NCI-H2196 treated with DMSO at 0.1 percent for 48 hours (cell line): ENCODE measurements around the gene C11orf68.

Experiments used
- DNase-seq: peaks from one replicate; lab custom pipeline; 2025; ENCODE audit not compliant: unreplicated experiment; lab: John Stamatoyannopoulos, UW

The C11orf68 gene

DNA sequence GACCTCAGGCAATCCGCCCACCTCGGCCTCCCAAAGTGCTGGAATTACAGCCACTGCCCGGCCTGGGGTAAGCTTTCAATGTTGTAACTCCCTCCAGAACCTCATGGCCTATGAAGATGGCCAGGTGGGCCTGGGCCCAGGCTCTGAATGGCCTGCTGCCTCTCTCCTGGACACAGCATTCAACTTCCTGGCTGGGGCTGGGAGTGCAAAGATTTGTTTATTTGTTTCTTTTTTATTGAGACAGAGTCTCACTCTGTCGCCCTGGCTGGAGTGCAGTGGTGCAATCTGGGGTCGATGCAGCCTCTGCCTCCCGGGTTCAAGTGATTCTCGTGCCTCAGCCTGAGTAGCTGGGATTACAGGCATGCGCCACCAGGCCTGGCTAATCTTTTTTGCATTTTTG lies 25.9 kb upstream of the C11orf68 start:
- no peak for DNase-seq

- no peak for DNase-seq
These were observed 25.3 kb upstream of the C11orf68 start for GRCh38 chr11:65944191-65944590.

- no peak for DNase-seq
These were observed 23.7 kb upstream of the C11orf68 start for GRCh38 chr11:65942531-65942930.

DNA sequence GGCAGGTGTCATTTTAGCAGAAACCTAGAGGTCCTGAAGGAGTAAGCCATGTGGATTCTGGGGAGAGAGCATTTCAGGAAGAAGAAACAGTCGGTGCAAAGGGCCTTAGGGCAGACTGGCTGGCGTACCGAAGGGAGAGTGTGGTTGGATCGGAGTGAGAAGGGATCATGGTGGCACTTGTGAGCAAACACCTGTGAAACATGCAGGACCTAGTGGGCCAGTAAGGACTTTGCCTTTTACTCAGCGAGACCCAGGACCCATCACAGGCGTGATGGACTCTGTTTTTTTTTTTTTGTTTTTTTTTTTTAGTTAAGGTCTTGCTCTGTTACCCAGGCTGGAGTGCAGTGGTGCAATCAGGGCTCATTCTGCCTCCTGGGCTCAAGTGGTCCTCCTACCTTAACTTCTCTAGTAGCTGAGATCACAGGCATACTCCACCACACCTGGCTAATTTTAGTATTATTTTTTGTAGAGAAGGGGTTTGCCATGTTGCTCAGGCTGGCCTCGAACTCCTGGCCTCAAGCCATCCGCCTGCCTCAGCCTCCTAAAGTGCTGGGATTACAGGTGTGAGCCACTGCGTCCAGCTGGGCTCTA lies 23.0 kb upstream of the C11orf68 start:
- no peak for DNase-seq

GRCh38 chr11:65937766-65938165 lies 18.9 kb upstream of the C11orf68 start:
- DNase-seq, result no peak

- no peak for DNase-seq
These were observed 15.2 kb upstream of the C11orf68 start for GRCh38 chr11:65934014-65934413.

DNA sequence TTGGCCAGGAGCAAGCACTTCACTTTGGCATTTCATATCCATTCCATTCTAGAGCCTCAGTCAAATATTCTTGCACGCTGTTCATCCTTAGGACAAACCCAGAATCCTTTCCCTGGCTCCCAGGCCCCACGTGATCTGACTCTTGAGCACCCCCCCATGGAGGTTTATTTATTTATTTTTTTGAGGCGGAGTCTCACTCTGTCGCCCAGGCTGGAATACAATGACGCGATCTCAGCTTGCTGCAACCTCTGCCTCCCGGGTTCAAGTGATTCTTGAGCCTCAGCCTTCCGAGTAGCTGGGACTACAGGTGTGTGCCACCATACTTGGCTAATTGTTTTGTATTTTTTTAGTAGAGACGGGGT lies 13.7 kb upstream of the C11orf68 start:
- DNase-seq, result no peak

- no peak for DNase-seq
These were observed 13.1 kb upstream of the C11orf68 start for GRCh38 chr11:65931773-65932557.

DNA sequence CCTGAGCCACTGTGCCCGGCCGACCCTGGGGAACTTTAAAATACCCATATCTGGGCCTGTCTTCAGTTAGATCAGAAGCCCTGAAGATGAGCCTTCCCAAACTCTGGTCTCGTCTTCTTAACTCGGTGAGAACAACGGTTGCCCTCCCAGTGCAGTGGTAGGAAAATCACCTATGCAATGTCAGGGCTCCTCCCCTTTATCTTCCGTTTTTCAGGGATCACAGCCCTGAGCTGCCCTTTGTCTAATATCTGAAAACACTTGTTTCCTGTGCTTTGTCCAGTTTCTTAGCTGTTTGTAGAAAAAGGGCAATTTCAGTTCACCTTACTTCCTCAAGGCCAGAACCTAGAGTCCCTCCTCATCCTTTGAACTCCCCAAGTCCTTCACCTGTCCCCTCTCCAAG lies 9.8 kb upstream of the C11orf68 start:
- no peak for DNase-seq

- no peak for DNase-seq
These were observed 9.1 kb upstream of the C11orf68 start for GRCh38 chr11:65927904-65928397.

- DNase-seq, result no peak
These were observed 6.5 kb upstream of the C11orf68 start for GRCh38 chr11:65925397-65925796.

DNA sequence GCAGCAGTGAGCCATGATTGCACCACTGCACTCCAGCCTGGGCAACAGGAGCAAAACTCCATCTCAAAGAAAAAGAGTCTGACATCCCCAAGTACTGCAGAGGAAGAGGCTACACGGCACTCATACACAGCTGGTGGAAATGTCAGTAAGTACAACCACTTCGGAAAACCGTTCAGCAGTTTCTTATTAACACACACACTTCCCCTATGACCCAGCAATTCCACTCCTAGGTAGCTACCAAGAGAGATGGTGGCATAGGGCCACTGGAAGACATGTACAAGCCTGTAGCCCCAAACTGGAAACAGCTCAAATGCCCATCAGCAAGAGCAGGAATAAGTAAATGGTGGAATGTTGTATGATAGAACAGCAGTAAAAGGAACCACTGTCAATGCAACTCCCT lies 3.7 kb upstream of the C11orf68 start:
- no peak for DNase-seq

GRCh38 chr11:65921876-65922275 lies 3.0 kb upstream of the C11orf68 start:
- no peak for DNase-seq

- no peak for DNase-seq
These were observed 2.2 kb upstream of the C11orf68 start for GRCh38 chr11:65921033-65921555.

DNA sequence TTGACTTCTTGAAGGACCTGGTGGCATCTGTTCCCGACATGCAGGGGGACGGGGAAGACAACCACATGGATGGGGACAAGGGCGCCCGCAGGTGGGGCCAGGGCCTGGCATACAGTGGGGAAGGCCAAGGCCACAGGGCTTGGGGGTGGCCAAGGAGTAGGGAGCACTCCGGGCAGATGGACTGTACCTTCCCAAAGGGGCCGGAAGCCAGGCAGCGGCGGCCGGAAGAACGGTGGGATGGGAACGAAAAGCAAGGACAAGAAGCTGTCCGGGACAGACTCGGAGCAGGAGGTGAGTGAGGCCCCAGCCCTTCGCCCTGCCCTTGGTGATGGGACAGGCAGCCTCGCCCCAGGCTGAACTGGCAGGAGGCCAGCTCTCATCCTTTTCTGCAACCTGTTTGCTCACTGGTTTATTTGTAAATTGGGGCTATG lies 1.5 kb upstream of the C11orf68 start:
- no peak for DNase-seq

DNA sequence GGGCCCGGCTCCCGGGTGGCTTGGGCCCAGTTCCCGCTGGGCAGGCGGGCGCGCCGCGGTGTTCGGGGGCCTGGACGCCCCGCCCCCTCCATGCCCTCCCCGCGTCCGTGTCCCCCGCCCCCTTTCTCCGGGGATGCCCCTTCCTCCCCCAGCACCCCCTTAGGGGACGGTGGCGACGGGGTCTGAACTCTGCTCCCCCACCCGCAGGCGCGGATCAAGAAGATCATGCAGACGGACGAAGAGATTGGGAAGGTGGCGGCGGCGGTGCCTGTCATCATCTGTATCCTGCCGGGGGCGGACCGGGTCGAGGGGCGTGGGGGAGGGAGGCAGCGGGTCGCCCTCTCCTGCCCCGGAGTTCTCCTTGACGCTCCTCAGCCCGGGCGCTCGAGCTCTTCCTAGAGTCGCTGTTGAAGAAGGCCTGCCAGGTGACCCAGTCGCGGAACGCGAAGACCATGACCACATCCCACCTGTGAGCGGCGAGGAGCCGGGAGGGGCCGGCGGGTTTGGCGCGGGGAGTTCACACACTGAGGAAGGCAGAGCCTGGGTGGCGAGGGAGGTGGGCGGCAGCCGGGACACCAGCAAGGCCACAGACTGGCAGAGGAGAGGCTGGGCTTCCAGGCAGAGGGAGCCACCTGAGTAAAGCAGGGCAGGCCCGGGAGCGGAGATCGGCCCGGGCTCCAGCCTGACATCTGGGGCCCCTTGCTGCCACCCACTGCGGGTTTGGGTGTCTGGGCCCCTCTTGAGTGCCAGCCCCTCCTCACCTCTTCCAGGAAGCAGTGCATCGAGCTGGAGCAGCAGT lies 910 bp upstream of the C11orf68 start:
- no peak for DNase-seq

DNA sequence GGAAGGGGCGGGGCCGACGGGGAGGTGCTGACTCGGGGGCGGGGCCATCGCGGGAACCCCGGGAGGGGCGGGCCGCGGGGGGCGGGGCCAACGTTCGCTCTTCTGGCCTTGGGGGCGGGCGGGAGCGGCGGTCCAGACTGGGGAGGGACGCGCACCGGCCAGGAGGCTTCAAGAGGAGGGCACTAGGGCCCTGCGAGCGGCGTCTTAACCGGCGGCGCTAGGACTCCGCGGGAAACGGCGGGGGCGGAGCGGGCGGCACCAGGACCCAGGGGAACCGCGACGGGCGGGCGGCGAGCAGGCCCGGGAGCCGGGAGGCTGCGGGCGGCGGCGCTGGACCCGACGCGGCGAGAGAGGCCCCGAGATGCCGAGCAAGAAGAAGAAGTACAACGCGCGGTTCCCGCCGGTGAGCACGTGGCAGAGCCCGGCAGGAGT lies 295 bp upstream of the C11orf68 start, which contains the start of gene DRAP1:
DRAP1 (plus strand) TSS at position 286 of the 432 bp plus-strand sequence; CDS start at position 362, 76 bp downstream.
- DNase-seq, result peak; percentile 99

DNA sequence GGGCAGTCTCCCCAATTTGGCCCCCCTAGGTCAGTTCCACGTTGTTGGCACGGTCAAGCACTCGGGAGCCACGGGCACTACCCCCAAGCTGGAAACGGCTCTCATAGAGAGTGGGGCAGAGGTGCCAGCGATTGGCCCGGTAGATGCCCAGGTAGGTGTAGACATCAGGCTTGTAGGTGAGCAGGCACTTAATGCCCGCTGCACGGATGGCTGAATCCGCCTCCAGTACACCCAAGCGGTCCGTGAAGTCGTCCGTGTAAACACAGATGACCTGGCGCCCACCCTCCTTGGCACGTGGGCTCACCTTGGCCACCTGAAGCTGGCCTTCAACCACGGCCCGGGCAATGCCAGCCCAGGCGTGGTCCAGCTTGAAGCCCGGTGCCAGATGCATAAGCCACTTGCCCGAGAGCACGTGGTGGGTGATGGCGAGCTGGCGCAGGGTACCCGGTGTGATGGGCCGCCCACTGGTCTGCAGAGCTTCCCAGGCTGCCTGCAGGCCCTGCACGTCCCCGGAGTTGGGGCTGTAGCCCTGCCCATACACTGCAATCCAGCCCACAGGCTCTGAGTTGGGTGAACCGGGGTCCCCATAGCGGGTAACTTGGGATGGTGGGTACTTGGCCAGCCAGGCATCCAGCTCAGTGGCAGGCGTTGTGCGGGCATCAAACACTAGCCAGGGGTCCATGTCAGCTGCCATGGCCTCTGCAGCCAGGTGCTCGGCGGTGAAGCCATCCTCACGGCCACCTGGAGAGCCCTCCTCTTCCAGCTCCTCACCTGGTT lies 1.2 kb downstream of the C11orf68 start:
- no peak for DNase-seq

DNA sequence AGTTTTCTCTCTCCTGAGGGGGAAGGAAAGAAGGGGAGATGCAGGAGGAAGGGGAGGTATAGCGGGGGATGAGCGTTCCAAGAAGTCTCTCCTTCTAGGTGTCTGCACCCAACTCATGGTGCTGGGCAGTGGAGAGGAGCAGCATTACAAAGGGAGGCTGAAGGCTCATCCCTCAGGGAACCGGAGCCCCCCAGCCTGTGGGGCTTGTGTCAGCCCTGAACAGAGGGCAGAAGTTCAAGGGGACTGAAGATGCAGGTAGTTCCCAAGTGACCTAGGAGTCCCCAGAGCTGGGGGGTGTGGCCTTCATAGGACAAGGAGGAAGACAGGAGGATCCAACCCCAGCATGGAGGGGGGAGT lies 1.8 kb downstream of the C11orf68 start:
- DNase-seq, result no peak

DNA sequence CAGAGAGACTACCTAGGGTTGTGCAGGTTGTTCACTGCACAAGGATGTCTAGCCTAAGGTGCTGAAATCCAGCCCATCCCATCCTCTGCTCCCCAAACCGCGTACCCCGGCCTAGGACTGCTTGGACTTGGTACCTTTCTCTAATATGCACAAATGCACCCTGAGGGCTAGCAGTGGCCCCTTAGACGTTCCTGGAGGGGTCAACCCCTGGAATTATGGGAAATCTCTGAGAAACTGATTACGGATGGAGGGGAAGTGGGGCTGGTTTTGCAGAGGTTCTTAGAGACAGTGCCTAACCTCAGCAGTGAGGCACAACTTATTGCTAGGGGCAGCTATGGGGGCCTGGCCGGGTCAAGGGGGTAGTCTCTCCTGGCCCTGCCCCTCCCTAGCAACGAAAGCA lies 2.5 kb downstream of the C11orf68 start:
- no peak for DNase-seq

GRCh38 chr11:65915821-65916251 lies 3.0 kb downstream of the C11orf68 start:
- DNase-seq, result no peak
